Endometrium (tissue), 2 donors: ENCODE measurements around the gene DIP2B.

ENCODE experiments used
- FAIRE-seq: peaks from 2 replicates; lab custom pipeline; 2012; peaks lifted over from hg19 to GRCh38; lab: Jason Lieb, UNC
- donor health status: control.
- donor health status: control.

The DIP2B gene

DNA sequence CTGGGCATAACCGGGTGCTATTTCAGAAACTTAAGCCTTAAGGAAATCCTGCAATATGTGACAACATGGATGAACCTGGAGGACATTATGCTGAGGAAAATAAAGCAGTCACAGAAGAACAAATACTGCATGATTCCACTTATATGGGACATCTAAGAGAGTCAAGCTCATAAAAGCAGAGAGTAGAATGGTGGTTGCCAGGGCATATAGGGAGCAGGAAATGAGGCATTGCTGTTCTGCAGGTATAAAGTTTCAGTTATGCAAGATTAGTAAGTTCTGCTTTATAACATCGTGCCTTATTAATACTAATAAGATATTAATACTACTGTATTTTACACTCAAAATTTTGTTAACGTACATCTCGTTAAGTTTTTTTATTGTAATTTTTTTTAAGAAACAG lies 134.9 kb downstream of the DIP2B start:
- FAIRE-seq = no peak

DNA sequence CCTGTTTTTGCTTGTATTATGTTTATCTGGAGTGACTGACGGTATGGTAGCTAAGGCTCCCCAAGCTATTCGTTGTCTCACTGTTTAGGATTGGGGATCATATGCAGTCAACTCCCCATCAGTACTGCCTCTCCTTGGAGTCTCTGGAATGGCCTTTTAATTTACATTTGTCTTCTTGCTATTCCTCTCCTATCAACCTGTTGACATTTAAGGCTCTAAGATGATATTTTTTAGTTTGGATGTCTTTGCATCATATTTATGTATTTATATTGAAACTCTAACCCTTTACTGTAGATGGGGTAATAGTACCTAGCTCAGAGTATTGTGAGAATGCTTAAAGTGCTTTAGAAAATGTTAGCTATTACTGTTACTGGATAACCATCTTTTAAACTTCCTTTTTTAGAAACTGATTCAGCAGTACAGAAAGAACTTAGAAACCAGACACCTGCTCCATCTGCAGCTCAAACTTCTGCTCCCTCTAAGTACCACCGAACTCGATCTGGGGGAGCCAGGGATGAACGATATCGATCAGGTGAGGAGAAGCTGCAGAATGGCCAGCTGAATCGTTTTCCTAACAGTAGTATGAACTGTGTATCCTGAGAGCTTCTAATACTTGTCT lies 135.6 kb downstream of the DIP2B start:
- no peak for FAIRE-seq

DNA sequence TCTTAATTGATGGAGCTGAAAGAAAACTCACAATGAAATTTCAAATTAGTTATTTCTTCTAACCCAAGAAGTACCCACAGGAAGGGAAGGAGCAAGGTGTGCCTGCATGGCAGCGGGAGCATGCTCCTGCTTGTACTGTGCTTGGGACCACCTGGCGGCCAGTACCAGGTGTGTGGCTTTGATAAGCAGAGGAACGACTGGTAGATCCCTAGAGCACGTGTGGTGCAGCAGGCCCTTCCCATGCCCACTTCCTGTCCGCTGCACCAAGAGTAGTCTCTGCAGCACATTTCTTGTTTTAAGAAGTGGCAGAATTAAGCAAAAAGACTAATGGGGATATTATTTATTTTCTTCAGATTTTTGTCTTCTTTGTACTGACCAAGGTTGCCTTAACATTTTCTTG lies 136.8 kb downstream of the DIP2B start:
- FAIRE-seq = no peak

DNA sequence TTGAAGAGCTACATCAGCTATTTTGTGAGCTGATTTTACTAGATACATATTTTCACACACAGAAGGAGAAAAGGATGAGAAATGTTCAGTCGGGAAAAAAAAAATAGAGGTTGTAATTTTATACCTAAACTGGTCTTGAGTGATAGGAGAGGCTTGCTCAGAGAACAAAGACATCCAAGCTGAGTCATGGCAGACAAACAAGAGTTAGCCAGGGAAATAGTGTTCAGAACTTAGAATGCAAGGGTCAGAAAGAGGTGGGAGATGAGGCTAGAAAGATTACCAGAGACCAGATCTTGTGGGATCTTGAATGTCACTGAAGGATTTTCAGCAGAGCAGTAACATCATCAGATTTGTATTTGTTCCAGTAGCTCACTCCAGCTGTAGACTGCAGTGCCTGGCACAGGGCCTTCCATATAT lies 137.3 kb downstream of the DIP2B start:
- no peak for FAIRE-seq

DNA sequence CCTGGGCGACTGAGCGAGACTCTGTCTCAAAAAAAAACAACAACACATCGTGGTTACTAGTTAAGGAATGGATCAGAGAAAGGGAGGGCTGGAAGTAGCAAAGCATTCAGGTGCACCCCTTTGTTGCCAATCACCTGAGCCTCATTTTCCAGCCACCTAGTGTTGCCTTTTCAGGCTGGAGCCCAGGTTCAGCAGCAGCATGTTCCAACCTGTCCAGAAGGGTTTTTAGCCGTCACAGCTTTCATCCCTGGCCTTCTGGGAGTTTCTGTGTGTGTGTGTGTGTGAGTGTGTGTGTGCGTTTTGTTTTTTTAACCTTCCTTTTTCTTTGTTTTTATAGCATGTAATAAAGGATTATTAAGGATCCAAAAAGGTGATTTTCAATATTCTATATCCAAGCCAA lies 138.0 kb downstream of the DIP2B start:
- no peak for FAIRE-seq

DNA sequence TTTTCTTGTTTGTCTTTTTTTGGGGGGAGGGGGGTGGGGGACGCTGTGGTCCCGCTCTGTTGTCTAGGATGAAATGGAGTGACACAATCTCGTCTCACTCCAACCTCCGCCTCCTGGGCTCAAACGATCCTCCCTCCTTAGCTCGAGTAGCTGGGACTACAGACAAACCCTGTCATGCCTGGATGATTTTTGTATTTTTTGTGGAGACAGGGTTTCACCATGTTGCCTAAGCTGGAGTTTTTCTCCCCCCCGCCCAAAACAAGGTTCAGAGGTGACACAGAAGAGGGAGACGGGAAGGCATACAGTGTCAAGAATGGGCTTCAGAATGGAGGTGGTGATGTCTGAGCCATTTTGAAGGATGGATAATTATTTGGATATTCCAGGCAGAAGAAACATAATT lies 142.2 kb downstream of the DIP2B start:
- no peak for FAIRE-seq

DNA sequence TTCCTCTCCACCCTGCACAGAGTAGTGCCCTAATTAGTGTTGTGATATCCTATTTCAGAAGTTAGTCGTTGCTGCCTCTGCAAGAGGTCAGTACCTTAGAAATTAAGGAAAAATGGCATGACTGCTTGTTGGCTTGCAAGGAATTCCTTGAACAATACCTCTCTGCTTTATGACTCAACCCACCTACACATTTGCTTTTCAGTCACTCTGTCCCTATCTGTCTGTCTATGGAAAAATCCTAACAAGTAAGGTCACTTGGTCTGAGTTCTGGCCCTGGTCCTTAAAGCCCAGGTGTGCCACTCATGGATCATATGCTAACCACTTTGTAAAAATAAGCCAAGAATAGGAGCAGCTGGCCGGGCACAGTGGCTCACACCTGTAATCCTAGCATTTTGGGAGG lies 142.7 kb downstream of the DIP2B start:
- no peak for FAIRE-seq

DNA sequence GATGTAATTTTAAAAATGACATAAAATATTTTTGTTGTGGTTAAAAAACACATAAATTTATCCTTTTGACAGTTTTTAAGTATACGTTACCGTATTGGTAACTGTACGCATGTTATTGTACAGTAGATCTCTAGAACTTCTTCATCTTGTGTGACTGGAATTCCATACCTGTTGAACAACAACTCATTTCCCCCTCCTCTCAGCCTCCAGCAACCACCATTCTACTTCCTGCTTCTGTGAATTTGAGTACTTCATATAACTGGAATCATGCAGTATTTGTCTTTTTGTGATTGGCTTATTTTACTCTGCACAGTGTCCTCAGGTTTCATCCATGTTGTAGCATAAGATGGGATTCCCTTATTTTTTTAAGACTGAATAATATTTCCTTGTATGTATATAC lies 145.5 kb downstream of the DIP2B start:
- FAIRE-seq = no peak

DNA sequence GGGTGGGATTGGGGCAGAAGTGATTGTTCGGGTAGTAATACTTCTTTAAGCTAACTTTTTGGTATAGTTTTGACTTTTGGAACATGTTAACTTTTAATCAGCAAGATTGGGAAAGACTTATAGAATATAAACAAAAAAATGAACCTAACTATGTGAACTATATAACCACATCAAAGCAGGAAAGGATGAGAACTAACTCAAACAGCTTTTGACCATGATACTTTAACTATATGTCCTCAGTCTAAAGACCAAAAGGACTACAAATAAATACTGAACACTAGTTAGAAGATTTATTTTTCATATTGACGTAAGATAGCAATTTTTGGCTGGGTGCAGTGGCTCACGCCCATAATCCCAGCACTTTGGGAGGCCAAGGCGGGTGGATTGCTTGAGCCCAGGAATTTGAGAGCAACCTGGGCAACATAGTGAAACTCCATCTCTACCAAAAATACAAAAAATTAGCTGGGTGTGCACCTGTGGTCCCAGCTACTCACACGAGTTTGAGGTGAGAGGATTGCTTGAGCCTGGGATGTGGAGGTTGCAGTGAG lies 150.7 kb downstream of the DIP2B start:
- no peak for FAIRE-seq

DNA sequence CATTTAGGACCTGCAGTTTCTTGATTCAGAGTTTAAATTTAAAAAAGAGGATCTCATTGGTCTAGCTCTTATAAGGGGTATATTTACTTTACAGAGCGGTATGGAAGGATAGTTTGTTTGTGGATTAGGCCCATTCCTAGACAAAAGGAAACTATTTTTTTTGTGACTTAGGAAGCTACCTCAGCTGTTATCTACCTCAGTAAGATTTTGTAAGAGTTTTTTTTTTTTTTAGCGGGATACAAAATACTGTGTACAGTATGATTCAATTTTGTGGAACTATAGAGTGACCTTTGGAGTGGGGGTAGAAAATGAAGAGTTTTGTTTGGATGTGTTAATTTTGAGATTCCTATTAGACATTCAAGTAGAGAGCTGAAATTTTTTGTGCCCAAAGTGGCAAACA lies 154.5 kb downstream of the DIP2B start:
- no peak for FAIRE-seq

DNA sequence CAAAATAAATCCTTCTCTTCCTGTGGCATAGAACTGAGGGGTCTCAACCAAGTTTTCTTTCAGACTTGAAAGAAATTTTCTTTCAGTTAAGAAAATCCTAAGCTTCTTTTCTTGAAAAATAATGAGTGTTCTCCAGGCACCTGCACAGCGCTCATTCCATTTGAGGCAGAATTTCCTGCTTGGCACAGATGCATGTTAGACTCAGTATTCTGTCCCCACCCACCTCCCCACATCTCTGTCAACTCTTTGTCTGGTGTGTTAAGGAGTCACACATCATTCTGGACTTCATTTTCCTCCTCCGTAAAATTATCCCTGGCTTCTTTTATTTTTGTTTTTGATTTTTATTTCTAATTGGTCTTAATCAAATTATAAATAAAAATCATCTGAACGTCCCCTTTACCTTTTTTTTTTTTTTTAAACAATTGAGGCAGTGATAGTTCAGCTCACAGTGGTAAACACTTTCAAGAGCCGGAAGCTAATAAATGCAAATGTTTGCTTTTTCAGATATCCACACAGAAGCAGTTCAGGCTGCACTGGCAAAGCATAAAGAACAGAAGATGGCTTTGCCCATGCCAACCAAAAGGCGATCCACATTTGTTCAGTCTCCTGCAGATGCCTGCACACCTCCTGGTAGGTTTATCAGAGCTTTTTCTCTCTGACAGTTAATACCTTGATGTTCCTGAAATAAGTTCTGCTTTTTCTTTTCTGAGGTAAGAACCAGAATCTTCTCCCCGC lies 155.1 kb downstream of the DIP2B start:
- no peak for FAIRE-seq

DNA sequence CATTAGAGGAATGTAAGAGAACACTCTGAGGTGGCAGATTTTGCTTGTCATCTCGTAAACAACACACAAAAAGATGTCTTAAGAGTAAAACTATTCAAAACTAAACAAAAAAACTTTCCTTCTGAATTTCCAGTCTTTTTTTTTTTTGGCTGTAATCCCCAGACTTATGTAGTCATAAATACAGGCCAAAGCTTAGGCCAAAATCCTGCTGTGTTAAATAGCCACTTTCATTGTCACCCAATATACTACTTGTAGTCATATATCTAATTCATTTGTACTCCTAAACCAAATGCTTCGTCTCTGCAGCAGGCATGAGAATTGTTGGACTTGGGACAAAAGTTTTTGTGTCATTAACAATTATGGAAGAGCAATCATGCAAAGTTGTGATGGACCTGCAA lies 155.6 kb downstream of the DIP2B start:
- no peak for FAIRE-seq

DNA sequence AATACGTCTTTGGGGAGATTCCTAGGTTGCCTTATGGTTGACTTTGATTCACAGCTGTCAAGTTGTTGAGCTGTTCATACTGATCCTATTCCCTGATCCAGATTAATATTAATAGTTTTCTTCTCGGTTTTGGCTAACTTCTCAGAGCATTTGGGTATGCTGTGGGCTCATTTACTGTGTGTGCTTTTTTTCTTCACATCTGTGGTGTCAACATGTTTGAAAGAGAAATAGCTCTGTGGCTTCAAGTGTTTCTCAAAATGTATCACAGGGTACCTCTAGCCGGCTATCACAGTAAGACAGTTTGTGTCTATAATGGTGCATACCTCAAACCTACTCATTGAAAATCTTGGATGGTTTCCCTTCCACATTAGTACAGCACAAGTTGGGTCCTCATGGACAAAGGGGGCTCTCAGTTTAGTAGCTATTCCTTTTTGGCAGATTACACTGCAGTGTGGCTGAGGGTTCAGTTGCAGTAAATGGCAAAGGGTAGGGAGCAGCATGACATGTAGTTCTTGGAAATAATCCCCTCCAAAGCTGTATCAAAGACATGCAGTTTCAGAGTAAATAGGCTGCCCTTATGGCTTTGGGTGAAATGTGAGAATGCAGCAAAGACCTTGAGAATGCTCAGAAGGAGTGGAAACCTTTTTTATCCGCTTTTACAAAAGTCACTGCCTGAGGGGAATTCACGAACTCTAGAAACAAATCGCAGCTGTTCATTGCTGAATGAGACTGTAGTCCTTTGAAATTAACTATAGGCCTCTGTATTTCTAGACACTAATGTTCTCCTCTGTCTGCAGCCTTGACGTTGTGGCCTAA lies 156.7 kb downstream of the DIP2B start:
- no peak for FAIRE-seq

DNA sequence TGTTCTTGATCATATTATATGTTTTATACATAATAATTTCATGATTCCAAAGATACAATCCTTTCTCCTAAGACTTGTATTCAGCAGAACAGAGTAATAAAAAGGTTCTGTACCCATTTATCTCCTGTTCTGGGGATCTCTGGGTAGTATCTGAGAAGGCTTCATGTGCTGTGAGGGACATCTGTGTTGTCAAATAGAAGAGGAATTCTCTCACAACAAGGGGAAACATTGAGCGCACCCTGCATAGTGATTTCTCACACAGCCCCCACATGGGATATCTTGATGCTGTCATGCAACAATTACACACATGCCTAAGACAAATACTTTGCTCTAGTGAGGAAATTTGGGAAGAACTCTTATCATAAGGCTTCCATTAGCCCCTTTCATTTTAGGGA lies 157.3 kb downstream of the DIP2B start:
- FAIRE-seq = no peak

DNA sequence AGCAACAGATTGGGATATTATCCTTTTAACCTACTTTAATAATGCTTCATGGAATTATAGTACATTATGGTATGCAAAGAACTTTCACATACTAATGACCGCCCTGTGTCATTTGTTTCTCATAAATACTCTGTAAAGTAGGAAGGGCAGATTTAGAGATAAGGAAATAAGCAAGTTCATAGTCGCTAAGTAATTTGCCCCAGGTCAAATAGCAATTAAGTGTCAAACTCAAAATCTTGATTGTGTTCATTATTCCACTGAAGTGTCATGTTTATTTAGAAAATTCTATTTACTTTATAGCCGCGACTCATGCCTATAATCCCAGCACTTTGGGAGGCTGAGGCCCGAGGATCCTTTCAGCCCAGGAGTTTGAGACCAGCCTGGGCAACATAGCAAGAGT lies 160.4 kb downstream of the DIP2B start:
- FAIRE-seq = no peak

DNA sequence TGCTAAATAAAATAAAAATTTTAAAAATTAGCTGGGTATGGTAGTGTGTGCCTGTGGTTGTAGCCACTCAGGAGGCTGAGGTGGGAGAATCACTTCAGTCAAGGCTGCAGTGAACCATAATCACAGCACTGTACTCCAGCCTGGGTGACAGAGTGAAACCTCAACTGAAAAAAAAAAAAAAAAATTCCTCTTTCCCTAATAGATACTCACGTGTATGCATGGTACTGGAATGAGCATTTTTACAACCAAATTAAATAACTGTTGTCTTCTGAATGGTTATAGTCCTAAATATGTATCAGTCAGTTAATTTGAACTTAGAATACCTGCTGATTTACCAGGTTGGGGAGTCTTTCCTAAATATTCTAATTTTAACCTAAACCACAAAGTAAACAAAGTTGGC lies 160.8 kb downstream of the DIP2B start:
- FAIRE-seq = no peak

DNA sequence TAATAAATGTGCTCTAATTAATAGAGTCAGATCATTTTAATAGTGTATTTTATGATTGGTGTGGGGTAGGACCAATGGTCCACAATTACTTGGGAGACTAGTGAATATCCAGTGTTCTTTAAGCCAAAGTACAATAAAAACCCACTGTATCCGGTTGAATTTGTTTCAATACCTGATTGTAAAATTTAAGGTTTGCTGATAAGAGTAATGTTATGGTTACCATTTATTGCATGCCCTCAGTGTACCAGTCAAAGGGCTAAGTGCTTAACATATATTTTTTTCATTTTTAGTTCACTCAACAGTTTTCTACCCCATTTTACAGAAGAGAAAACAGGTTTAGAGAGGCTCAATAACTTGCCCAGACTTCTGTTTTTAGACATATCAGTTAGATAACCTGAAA lies 161.2 kb downstream of the DIP2B start:
- FAIRE-seq = no peak

DNA sequence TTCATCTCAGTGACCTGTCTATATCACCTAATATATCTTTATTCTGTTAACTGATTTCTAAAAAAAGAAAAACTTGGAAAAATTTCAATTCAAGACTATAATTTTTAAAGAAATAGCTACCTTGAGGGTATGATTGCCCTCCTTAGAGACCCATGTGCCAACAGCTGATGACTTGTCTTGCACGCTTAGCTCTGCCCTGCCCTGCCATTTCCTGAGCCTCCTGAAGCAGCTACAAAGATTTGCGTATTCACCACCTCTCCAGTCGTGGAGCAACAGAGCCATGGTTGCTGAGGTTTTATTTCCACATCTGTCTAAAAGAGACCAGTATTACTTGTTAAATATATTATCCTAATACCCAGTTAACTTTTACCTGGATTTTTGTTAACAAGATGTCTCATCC lies 167.4 kb downstream of the DIP2B start:
- no peak for FAIRE-seq

DNA sequence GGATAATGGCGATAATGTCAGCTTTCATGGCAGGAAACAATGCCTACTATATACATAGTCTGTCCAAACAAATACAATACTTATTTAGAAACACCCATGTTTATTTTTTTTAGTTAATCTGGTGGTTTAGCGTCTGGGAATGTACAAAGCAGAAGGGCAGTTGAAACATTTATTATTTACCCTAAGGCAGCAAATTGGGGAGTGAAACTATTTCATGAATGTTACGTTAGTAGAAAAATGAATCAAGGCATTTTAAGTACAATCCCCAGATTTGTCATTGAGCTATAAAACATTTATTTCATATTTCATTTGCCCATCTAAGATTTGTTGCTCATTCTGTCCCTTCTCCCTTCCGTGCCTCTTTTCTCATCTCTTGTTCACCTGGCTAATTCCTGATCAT lies 172.0 kb downstream of the DIP2B start:
- FAIRE-seq = no peak

DNA sequence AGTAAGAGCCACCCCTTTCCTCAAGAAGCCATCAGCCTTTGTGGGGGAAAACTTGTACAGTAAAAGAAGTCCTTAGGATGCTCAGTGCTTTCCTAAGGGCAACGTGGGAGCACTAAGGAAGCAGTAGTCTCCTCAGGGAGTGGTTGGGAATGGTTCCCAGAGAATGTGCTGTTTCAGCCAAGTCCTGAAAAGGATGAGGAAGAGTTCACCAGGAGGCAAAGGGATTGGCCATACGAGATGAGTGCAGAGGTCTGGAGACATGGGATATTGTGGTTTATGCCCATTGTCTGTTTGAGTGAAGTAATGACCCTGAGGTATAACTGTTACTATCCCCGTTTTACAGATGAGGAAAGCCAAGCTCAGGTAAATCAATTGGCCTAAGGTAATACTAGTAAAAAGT lies 173.1 kb downstream of the DIP2B start:
- no peak for FAIRE-seq

DNA sequence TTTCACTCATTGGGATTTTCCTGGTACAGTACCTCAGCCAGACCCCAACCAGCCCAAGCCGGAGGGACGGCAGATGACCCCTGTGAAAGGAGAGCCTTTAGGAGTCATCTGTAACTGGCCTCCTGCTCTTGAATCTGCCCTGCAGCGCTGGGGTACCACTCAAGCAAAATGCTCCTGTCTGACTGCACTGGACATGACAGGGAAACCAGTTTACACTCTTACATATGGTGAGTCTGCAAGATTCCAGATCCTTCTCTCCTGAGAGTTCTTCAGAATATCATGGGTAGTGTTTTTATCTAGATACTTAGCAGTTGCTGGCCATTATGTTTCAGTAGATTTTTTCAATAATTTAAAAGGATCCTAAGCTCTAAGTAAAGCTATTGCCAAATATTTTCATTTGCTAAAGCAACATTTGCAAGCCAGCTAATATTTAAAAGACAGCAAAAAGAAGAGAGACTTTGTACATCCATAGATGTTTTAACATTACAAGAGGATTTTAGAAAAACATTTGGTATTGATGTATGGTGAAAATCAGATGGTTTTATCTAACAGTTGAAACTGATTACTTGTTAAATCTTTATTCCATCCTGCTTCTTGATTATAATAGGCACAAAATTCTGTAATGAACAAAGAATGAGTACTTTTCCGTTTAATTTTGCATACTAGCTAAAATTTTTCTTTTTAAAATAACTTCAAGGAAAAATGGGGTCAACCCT lies 174.0 kb downstream of the DIP2B start:
- FAIRE-seq = no peak

DNA sequence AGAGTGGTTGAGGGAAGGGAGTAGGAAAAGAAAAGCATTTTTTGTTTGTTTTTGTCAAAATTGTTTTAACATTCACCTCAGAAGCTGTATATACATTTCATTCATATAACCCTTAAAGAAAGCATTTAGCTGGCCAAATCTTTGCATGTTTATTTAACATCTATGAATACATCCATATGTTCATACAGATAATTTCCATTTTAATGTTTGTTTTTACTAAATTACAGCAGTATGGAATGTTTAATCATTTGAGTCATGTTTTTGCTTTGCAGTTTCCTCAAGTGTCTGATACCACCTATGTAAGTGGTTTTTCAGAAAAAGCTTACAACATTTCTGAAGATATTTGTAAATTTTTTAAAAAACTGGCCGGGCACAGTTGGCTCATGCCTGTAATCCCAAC lies 174.8 kb downstream of the DIP2B start:
- no peak for FAIRE-seq
